ENCODE measurements around the gene NIPAL1.

GRCh38 chr4:48039561-48039960 lies 23.0 kb downstream of the NIPAL1 start:
- TF ChIP-seq, protein P1, sequence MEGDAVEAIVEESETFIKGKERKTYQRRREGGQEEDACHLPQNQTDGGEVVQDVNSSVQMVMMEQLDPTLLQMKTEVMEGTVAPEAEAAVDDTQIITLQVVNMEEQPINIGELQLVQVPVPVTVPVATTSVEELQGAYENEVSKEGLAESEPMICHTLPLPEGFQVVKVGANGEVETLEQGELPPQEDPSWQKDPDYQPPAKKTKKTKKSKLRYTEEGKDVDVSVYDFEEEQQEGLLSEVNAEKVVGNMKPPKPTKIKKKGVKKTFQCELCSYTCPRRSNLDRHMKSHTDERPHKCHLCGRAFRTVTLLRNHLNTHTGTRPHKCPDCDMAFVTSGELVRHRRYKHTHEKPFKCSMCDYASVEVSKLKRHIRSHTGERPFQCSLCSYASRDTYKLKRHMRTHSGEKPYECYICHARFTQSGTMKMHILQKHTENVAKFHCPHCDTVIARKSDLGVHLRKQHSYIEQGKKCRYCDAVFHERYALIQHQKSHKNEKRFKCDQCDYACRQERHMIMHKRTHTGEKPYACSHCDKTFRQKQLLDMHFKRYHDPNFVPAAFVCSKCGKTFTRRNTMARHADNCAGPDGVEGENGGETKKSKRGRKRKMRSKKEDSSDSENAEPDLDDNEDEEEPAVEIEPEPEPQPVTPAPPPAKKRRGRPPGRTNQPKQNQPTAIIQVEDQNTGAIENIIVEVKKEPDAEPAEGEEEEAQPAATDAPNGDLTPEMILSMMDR (IDR thresholded peaks at IDR 0.05), result no peak
- TF ChIP-seq POLR2A (IDR thresholded peaks at IDR 0.05), result no peak

All from body of pancreas (tissue), 4 donors.